NCI-H146 treated with DMSO at 0.1 percent for 48 hours (cell line): ENCODE measurements around the gene LEO1.
A peak's percentile ranks its signal among the peaks of the same experiment; 100 is the strongest.

Source experiments
- DNase-seq: peaks from one replicate; lab custom pipeline; 2025; ENCODE audit not compliant: unreplicated experiment; lab: John Stamatoyannopoulos, UW

The LEO1 gene

GRCh38 chr15:51931638-51932037 lies 39.9 kb downstream of the LEO1 start:
- DNase-seq: no peak

DNA sequence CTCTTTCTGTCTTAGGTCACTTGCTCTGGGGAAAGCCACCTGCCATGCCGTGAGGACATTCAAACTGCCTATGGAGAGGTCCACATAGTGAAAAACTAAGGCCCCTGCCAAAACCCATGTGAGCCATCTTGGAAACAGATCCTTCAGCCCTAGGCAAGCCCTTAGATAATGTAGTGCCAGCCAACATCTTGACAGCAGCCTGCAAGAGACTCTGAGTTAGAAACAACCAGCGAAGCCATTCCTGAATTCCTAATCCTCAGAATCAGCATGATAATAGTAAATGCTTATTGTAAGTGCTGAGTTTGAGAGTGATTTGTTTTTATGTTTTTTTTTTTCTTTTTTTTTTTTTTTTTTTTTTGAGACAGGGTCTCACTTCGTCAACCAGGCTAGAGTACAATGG lies 40.6 kb downstream of the LEO1 start:
- DNase-seq: no peak

- DNase-seq: no peak
Observed at GRCh38 chr15:51926809-51927208, 44.8 kb downstream of the LEO1 start.

DNA sequence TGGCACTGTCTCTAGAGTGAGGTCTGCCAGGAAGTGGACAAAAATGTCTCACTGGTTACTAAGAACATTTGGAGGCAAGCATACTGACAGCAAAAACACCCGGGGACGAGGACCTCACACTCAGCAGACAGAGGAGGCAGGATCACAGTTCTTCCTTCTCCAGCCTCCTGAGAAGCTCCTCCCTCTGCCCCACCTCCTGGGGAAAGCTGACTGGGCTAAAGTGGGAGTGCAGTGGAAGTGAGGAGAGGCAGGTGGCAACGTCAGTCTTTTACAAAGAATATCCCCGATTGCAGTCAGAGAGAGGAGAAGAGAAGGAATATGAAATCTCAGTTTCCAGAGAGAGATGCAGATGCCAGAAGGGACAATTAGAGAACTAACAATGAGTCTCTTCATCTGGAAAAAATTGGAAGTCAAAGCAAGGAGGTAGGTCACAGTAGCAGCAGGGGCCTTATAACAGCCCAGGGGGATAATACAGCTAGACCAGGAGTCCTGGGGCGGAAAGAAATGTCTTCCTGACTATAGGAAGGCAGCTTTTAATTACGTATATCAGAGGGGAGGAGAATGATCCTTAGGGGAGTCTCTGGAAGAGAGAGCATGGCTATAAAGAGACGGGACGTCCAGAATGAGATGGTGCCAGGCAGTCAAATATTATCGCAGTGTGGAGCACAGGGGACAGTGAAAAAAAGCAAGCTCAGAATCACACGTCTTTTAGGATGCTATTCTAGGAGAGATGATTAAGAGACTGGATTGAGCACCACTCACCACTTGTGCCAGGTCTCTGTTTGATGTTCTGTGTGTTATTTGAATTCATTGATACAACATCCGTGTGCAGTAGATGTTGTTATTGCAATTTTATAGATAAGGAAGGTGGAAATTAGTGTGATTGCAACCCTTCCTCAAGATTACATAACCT lies 47.2 kb downstream of the LEO1 start:
- DNase-seq: peak; percentile 4

DNA sequence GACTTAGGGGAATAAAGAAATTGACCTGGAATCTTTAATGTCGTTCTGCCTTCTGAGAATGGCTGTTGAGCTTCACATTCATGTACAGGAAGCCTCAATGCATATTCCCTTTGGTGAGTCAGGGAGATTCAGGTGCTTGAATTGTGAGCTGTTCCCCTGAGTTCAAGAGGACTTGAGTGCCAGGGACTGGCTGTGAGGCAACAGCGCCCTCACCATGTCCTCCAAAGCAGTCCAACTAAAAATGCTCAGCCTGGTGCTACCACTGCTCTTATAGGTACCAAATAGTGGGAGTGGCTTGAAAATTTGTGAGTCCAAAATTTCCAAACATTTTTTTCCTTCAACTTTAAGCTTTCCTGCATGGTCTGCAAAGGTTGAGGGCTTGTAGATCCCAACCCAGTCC lies 54.1 kb downstream of the LEO1 start:
- no peak for DNase-seq

DNA sequence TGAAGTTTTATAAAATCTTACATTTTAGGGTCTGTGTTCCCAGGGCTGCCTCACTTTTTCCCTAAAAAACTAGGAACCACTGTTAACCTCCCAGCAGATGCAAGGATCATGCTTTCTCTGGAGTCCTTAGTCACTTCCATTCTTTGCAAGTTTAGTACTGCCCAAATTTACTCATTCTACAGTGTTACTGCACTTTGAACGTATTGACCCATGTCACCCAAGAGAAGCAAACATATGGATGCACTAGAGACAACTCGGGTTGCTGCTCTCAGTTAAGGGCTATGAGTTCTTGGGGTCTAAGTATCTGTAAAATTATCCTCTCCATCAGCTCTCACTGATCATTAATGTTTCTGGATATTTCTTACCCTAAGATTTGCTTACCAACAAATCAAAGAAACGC lies 59.0 kb downstream of the LEO1 start:
- no peak for DNase-seq

DNA sequence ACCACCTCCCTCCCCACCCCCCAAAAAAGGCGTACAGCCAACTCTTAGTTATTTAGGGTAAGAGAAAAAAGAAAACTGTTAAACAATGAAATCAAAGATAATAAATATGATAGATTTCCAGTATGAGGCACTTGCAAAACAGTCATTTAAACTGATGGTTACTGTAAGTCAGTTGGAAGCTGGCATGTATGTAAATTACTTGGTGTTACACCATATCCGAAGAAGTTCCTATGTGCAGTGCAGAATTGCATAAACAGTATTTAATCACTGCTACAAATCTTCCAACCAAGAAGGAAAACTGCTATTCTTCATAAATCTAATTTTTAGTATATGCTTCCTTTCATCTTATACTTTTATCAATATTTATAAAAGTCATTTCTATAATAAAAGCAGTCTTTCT lies 62.0 kb downstream of the LEO1 start:
- DNase-seq: no peak

DNA sequence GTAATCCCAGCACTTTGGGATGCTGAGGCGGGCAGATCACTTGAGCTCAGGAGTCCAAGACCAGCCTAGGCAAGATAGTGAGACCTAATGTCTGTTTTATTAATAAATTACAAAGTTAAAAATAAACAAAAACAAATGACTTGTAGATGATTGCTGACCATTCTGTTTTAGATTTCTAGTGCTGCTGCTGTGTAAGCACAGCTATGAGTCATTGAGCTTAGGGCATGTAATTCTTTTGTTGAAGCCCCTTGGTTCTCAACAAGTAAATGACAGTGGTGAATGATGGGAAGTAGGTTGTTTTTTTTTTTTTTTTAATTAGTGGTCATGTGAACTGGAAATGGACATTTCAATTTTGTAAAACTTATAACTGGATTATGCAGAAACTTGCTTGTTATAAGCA lies 63.3 kb downstream of the LEO1 start:
- DNase-seq: no peak

GRCh38 chr15:51907136-51907862 lies 64.3 kb downstream of the LEO1 start:
- peak; percentile 76 for DNase-seq

GRCh38 chr15:51904931-51905330 lies 66.6 kb downstream of the LEO1 start:
- DNase-seq: no peak

GRCh38 chr15:51904421-51904820 lies 67.2 kb downstream of the LEO1 start:
- peak; percentile 42 for DNase-seq

DNA sequence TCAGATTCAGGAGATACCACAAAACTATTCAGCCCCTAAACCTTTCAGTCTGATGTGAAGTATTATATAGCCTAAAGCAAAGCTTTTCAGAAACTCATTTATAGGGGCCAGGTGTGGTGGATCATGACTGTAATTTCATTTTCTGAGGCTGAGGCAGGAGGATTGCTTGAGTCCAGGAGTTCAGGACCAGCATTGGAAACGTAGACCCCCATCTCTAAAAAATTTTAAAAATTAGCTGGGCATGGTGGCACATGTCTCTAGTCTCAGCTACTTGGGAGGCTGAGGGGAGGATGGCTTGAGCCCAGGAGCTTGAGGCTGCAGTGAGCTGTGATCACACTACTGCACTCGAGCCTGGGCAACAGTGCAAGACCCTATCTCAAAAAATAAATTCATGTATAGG lies 82.1 kb downstream of the LEO1 start:
- no peak for DNase-seq

DNA sequence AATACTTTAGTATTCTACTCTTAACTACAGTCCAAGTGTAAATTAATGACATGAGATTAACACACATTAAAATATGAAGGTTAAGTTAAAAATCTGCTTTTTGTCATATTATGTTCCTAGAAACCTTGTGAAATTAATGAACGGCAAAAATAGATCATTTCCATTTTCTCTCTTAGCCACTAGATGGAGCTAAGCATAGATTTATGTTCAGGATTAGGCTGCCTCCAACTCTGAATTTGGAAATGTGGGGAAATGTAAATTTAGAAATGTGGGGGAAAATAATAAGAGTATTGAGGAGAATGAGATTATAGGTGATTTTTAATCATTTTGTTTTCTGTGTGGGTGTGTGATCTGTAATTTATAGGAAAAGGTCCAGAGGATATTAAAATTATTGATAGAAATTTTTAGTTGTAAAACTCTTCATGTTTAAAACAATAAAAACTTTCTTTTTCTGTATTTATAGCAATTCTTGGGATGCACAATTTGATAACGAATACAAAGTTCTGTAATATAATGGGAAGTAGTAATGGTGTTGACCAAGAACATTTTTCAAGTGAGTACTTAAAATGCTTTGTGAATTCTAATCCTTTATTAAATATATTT lies 82.9 kb downstream of the LEO1 start:
- no peak for DNase-seq
